GM18520 (cell line): ENCODE results near the gene IFTAP.
"Not testable (repeated sequence)": the region's sequence is repeated elsewhere in the genome, so short reads cannot be mapped to it uniquely, and the experiment has no call there.

Experiments used
- ATAC-seq: cut with Tn5 transposase; IDR thresholded peaks from one replicate; pipeline ENCODE4 v1.9.1; 2021; ENCODE audit not compliant: unreplicated experiment

The IFTAP gene

GRCh38 chr11:36635066-36635862 lies 41.0 kb downstream of the IFTAP start:
- no peak for ATAC-seq

GRCh38 chr11:36638556-36638955 lies 44.3 kb downstream of the IFTAP start:
- ATAC-seq: no peak

- ATAC-seq: no peak
These were observed 63.4 kb downstream of the IFTAP start for GRCh38 chr11:36657610-36658267.

- ATAC-seq: not testable (repeated sequence)
These were observed 67.1 kb downstream of the IFTAP start for GRCh38 chr11:36661359-36661758.

GRCh38 chr11:36672815-36673450 lies 78.6 kb downstream of the IFTAP start:
- ATAC-seq: no peak

- ATAC-seq: not testable (repeated sequence)
These were observed 85.2 kb downstream of the IFTAP start for GRCh38 chr11:36679547-36679946.

GRCh38 chr11:36683818-36684217 lies 89.5 kb downstream of the IFTAP start:
- ATAC-seq: no peak

GRCh38 chr11:36684840-36685801 lies 90.8 kb downstream of the IFTAP start:
- no peak for ATAC-seq

- ATAC-seq: no peak
These were observed 93.8 kb downstream of the IFTAP start for GRCh38 chr11:36688132-36688531.

- ATAC-seq: no peak
These were observed 94.4 kb downstream of the IFTAP start for GRCh38 chr11:36688571-36689291.

- ATAC-seq: no peak
These were observed 95.1 kb downstream of the IFTAP start for GRCh38 chr11:36689442-36689841.

- ATAC-seq: no peak
These were observed 98.4 kb downstream of the IFTAP start for GRCh38 chr11:36692704-36693103.

- no peak for ATAC-seq
These were observed 99.0 kb downstream of the IFTAP start for GRCh38 chr11:36693139-36693843.

GRCh38 chr11:36695111-36695510 lies 100.8 kb downstream of the IFTAP start:
- ATAC-seq: no peak

GRCh38 chr11:36695571-36695970 lies 101.3 kb downstream of the IFTAP start:
- ATAC-seq: no peak

GRCh38 chr11:36696550-36696949 lies 102.2 kb downstream of the IFTAP start:
- no peak for ATAC-seq

- no peak for ATAC-seq
These were observed 105.0 kb downstream of the IFTAP start for GRCh38 chr11:36699271-36699670.

GRCh38 chr11:36700246-36700645 lies 105.9 kb downstream of the IFTAP start:
- ATAC-seq: no peak

GRCh38 chr11:36702330-36703054 lies 108.2 kb downstream of the IFTAP start:
- no peak for ATAC-seq
